ENCODE results near the gene TENT4A.
"Not testable (repeated sequence)": the region's sequence is repeated elsewhere in the genome, so short reads cannot be mapped to it uniquely, and the experiment has no call there.

TENT4A gene

DNA sequence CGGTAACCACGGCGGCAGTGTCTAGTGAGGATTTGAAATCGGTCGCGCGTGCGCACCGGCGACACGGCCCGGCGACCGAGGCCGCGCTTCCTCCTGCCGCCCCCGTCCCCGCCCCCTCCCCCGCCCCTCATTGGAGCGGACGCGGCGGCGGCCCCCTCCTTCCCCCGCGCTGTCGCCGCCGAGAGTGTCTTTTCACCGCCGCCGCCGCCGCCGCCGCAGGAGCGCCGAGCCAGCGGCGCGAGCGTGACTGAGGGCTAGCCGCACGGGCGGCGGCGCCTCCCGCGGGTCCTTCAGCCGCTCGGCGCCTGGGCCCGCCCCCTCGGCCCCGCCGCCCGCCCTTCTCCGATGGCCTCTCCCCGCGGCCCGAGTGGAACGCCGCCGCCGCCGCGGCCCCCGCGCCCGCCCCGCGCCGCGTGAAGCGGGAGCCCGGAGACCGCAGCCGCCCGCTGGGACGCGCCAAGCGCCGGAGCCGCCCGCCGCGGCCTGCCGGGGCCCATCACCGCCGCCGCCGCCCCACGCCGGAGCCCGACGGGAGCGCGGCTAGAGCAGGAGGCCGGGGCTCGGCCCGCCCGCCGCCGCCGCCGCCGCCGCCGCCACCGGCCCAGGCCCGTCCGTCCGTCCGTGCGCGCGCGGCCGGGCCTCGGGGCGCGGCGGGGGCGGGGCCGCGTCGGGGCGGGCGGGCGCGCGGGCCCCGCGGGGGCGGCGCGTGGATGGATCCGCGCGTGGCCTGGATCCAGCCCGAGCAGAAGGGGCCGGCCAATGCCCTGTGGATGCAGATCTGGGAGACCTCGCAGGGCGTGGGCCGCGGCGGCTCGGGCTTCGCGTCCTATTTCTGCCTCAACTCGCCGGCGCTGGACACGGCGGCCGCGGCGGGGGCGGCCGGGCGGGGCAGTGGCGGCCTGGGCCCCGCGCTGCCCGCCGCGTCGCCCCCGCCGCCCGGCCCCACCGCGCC, at the start of gene TENT4A:
Gene TENT4A (plus strand): TSS at position 159 of the 952 bp plus-strand sequence. CDS start 552 bp downstream, at position 711.
- peak in 1 of 2 experiments; percentile 12 for DNase-seq

GRCh38 chr5:6666762-6667161, 46.5 kb upstream of the TENT4A start:
- DNase-seq, result no peak

- no peak for DNase-seq
Observed at GRCh38 chr5:6667648-6668047, 45.6 kb upstream of the TENT4A start.

- not testable (repeated sequence) for DNase-seq
Observed at GRCh38 chr5:6668717-6669116, 44.5 kb upstream of the TENT4A start.

DNA sequence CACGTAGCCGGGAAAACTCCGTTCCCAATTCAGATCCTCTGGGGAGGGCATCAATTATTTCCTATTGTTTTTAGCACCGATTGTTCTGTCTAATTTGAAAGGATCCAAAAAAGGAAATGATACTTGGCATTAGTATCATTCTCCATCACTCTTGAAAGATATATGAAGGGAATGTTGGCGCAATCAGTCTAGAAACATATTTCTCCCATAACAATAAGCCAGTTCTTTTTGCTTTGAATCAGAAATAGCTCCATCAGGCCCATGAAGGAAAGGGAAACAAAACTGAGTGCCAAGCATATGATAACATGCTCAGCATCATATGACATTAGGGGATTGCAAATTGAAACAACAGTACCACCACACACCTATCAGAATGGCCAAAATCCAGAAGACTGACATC, 40.2 kb upstream of the TENT4A start:
- DNase-seq, result no peak

GRCh38 chr5:6673963-6674362, 39.3 kb upstream of the TENT4A start:
- no peak for DNase-seq

- no peak for DNase-seq
Observed at GRCh38 chr5:6674421-6674820, 38.8 kb upstream of the TENT4A start.

- DNase-seq, result no peak
Observed at GRCh38 chr5:6674886-6675285, 38.3 kb upstream of the TENT4A start.

DNA sequence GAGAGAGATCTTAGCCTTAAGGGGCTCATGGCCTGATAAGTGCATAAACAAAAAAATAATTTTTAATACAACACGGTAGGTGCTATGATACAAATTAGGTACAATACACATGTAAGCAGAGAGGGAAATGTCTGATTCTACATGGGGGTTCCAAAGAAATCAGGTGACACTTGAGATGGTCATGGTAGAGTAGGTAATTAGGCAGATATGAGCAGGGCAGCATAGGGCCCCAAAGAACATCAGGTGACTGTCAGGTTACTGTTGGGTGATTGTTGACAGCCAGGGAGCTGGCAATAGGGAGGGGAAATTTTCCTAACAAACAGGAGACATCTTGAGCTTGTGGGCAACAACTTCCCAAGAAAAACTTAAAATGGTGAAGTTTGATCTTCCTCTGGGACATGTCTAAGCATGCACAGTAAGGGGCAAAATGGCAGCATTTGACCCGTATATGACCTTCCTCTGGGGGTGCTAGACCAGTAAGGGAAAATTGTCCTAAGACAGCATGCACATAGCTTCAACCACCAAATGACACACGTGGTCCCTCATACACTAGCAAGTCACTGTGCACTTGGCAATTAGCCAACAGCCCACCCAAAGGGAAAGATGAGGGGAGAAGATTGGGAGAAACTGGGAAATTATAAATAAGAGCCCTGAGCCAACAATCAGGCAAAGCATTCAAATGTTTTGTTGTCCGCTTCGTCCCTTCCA, 37.3 kb upstream of the TENT4A start:
- no peak for DNase-seq

DNA sequence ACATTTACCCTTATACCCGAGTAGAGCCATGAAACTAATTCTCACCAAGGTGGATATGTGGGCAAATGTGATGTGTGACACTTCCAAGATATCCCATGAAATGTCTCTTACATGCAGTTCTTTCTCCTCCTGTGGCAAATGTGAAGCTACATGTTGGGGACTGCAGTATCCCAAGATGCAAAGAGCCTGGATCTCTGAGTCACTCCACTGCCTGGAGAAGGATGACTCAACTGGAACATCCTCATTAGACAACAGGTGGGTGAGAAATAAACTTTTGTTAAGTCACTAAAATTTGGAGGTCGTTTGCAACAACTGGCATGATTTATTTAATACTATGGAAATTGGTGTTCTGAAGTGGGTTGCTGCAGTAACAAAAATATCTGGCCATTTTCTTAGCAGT, 36.5 kb upstream of the TENT4A start:
- no peak for DNase-seq

GRCh38 chr5:6678385-6678784, 34.8 kb upstream of the TENT4A start:
- no peak for DNase-seq

- DNase-seq, result no peak
Observed at GRCh38 chr5:6680922-6681321, 32.3 kb upstream of the TENT4A start.

- no peak for DNase-seq
Observed at GRCh38 chr5:6681682-6682081, 31.6 kb upstream of the TENT4A start.

DNA sequence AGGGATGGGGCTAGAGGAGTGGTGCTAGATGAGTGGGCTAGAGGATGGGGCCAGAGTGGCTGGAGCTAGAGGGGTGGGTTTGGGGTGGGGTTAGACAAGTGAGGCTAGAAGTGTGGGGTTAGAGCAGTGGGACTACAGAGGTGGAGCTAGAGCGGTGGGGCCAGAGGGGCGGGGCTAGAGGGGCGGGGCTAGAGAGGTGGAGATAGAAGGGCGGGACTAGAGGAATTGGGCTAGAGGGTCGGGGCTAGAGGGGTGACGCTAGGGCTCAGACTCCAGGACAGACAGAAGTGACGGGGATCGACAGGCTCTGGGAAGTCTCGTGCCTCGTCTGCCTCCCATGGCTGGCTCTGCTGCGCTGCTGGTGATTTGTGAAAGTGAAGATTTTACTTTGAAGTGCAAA, 31.0 kb upstream of the TENT4A start:
- no peak for DNase-seq

DNA sequence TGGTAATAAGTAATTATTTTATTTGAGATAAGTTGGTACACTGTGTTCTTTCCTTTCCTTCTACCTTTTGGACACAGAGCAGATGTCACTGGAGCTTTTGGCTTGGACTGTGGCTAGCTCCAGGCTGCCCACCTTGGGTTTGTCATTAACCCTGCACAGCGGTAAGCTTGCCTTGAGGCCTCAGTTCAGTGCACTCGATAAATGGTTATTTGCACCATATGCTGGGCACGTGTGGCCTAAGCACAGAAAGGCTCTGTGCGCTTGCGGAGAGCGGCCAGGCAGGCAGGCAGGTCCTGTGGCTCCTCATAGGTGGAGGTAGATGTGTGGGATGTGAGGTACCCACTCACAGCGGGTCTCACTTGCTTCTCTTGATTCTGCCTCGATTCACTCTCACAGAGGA, 30.0 kb upstream of the TENT4A start:
- no peak for DNase-seq

DNA sequence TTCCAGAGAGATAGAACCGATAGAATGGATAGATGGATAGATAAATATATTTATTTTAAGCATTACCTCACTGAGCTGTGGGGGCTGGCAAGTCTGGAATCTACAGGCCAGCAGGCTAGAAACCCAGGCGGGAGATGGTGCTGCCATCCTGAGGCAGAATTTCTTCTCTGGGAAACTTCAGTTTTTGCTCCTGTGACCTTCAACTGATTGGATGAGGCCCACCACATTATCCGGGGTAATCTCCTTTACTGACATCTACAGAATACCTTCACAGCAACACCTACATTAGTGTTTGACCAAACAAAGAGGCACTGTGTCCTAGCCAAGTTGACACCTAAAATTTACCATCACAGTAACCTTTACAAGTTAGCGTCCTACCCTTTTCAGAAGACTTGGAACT, 29.2 kb upstream of the TENT4A start:
- DNase-seq, result no peak

DNA sequence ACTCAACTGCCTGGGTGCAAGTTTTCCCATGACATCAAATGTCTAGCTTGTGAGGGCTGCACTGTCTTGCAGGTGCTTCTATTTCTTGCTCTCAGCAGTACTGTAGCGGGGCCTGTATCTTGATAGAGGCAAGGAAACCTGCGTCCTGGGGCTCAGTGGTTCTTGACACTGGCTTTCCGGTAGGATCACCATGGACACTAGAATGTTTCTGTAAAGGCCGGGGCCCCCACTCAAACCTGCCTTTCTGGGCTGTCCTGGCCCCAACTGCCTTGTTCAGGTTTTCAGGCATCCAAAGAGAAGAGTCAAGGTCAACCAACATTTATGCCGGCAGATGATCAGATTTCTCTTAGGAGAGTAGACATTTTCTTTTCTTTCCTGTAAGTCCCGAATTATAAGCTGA, 26.7 kb upstream of the TENT4A start:
- DNase-seq, result no peak

GRCh38 chr5:6686915-6687409, 26.3 kb upstream of the TENT4A start:
- no peak for DNase-seq

DNA sequence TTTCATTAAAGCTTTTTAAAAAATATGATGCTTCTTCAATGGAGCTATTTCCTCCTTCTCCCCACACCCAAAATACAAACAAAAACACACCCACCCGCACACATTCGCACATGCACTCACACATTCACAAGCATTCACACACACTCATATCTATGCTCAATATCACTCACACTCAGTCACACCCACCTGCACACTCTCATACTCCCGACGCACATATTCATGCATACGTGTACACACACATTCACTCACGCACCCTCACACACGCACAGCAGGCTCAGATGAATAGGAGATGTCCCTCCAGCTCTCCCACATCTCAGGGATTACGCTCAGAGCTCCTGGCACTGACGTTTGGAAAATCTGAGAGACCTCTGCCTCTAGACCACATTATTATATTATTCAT, 25.7 kb upstream of the TENT4A start:
- DNase-seq, result no peak

DNA sequence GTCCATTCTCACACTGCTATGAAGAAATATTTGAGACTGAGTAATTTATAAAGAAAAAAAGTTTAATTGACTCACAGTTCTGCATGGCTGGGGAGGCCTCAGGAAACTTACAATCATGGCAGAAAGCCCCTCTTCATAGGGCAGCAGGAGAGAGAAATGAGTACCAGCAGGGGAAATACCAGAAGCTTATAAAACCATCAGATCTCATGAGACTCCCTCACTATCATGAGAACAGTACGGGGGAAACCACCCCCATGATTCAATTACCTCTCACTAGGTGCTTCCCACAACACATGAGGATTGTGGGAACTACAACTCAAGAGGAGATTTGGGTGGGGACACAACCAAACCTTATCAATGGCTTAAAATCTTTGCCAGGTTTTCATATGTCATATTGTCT, 20.3 kb upstream of the TENT4A start:
- DNase-seq, result no peak

DNA sequence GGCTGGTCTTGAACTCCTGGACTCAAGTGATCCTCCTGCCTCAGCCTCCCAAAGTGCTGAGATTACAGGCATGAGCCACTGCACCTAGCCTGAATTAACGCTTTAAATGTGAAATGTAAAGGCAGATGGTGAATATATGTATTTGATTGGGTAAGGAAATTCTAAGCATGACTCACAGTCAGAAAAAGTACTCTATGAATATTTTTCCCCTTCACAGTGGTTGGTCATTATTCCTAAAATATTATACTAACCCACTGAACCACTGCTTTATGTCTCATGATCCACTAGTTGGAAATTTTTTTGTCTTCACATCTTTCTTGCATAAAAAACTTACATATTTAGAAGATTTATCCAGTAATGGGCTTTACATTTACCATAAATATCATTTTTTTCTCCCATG, 14.5 kb upstream of the TENT4A start:
- DNase-seq, result no peak

DNA sequence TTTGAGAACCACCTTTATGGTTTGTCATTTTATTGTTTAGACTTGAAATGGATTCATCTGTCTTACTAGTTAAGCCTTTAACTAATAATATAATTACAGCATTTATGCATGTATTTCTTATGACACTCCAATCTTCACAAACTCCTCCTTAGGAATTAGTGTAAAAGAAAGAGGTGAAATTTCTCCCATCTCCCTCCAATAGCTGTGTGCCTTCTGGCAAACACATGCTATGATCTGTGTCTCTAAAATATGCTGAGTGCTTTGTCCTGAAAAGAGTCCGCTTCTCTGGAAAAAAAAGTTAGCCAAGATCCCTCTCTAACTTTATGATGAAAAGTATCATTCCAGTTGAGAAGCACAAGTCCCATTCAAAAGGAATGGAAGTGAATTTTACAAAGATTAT, 13.9 kb upstream of the TENT4A start:
- no peak for DNase-seq

GRCh38 chr5:6700074-6700684, 13.1 kb upstream of the TENT4A start:
- DNase-seq, result no peak

Data from activated CD4-positive, alpha-beta T cell treated with anti-CD3 and anti-CD28 coated beads, Interleukin-2, amount 50 U/mL, for 4 hours (primary cell).